Measurements from ENCODE around the gene XKRX.

DNA sequence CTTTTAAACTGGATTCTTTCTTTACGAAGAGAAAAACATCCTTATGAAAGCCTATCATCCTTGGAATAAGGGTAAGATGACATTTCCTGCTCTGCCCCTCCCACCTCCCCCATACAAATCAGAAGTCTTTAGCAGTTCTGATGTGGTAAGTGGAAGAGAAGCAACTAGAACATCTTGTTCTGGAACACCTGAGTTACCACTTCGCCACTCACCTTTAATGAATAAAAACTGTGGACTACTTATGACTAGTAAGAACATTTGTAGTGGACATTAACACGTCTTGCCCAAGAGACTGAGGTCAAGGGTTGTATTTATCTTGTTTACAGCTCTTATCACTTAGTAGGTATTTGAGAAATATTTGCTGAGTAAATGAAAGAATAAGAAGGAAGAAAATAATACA is 4.3 kb downstream of the XKRX start:
- no peak for TF ChIP-seq YY1 (IDR thresholded peaks at IDR 0.05; ENCODE audit: insufficient read depth, insufficient replicate concordance, low read depth, low read length)
- no peak for TF ChIP-seq NFKBIZ (CRISPR knock-in tag; IDR thresholded peaks at IDR 0.05)
- no peak for TF ChIP-seq SIN3A (IDR thresholded peaks at IDR 0.05; ENCODE audit: borderline replicate concordance, low read depth, low read length)
- TF ChIP-seq, protein P1, sequence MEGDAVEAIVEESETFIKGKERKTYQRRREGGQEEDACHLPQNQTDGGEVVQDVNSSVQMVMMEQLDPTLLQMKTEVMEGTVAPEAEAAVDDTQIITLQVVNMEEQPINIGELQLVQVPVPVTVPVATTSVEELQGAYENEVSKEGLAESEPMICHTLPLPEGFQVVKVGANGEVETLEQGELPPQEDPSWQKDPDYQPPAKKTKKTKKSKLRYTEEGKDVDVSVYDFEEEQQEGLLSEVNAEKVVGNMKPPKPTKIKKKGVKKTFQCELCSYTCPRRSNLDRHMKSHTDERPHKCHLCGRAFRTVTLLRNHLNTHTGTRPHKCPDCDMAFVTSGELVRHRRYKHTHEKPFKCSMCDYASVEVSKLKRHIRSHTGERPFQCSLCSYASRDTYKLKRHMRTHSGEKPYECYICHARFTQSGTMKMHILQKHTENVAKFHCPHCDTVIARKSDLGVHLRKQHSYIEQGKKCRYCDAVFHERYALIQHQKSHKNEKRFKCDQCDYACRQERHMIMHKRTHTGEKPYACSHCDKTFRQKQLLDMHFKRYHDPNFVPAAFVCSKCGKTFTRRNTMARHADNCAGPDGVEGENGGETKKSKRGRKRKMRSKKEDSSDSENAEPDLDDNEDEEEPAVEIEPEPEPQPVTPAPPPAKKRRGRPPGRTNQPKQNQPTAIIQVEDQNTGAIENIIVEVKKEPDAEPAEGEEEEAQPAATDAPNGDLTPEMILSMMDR (CRISPR knock-in tag; IDR thresholded peaks at IDR 0.05), result no peak
